GM12878 (cell line): Measurements from ENCODE around the gene IRX6. TPM values are rescaled to one million over a fixed set of nuclear protein-coding genes. Genes with fewer than 3 reads are reported as not detected.

Source experiments
- ATAC-seq: fragments of 200-7000 bp; cut with Tn5 transposase; 3 replicates; pipeline ENCODE4 v1.9.1; 2020; ENCODE audit warnings: mild to moderate bottlenecking, moderate library complexity
- BruUV-seq: library from RNA; stranded (reverse); fragments of 400-500 nt; replicated peaks from 2 replicates; lab custom pipeline; 2021; lab: Mats Ljungman, UMichigan
- CTCF ChIA-PET: fragments of 300-600 bp; sonication (Branson Sonifier 250); formaldehyde crosslinking; extraction: SDS; loops from one replicate; lab custom pipeline; 2021; ENCODE audit warnings: inconsistent platforms; lab: Yijun Ruan, JAX
- POLR2A ChIA-PET: fragments of 350-600 bp; formaldehyde crosslinking; extraction: SDS; loops from one replicate; lab custom pipeline; 2021; ENCODE audit warnings: inconsistent platforms; lab: Charles Lee
- RAD21 ChIA-PET: fragments of 300-600 bp; sonication (Branson Sonifier 250); formaldehyde crosslinking; loops from one replicate; lab custom pipeline; 2023; ENCODE audit warnings: antibody characterized with exemption; ENCODE audit not compliant: unreplicated experiment; lab: Charles Lee
- SMC1A ChIA-PET: fragments of 300-600 bp; sonication (Branson Sonifier 250); formaldehyde crosslinking; loops from one replicate; lab custom pipeline; 2023; ENCODE audit not compliant: unreplicated experiment, uncharacterized antibody; lab: Charles Lee
- DNase-seq: peaks from one replicate; pipeline ENCODE4 v3.0.0-alpha.2; 2011; ENCODE audit warnings: low read depth, low spot score
- FAIRE-seq: peaks from 3 replicates; lab custom pipeline; 2011; peaks lifted over from hg19 to GRCh38; lab: Jason Lieb, UNC
- H2AFZ ChIP-seq: 2 replicates; pipeline ENCODE4 v1.6.0; 2011; ENCODE audit warnings: low read depth, low read length, control low read depth; ENCODE audit not compliant: control insufficient read depth
- H3K27ac ChIP-seq: 2 replicates; pipeline ENCODE4 v1.5.1; 2011; ENCODE audit warnings: control low read depth; ENCODE audit not compliant: control insufficient read depth, insufficient read depth
- H3K27me3 ChIP-seq, 2 experiments: replicated peaks in 1 of 2; 2 replicates each; pipeline versions ENCODE4 v1.6.0 to v1.6.1; 2011; ENCODE audit warnings: low read length in 1 of 2; ENCODE audit not compliant: control insufficient read depth in 2 of 2, insufficient read depth in 2 of 2
- H3K36me3 ChIP-seq, 2 experiments: 2 replicates each; pipeline ENCODE4 v1.5.1; 2011; ENCODE audit warnings: low read length in 1 of 2; ENCODE audit not compliant: control insufficient read depth in 2 of 2, insufficient read depth in 2 of 2
- H3K4me1 ChIP-seq: 2 replicates; pipeline ENCODE4 v1.6.1; 2011; ENCODE audit warnings: mild to moderate bottlenecking, low read length, moderate library complexity, mixed read lengths; ENCODE audit not compliant: control insufficient read depth, insufficient read depth
- H3K4me2 ChIP-seq: 2 replicates; pipeline ENCODE4 v1.6.0; 2011; ENCODE audit warnings: control low read depth; ENCODE audit not compliant: control insufficient read depth, insufficient read depth
- H3K4me3 ChIP-seq: fragments of 200-600 bp; sonication (generic); 2 replicates; pipeline ENCODE4 v1.5.1; 2016
- H3K79me2 ChIP-seq: 2 replicates; pipeline ENCODE4 v1.6.0; 2011; ENCODE audit warnings: low read length; ENCODE audit not compliant: control insufficient read depth, insufficient read depth
- H3K9ac ChIP-seq: 2 replicates; pipeline ENCODE4 v1.8.0; 2011; ENCODE audit warnings: low read length, control low read depth, mixed read lengths; ENCODE audit not compliant: control insufficient read depth, insufficient read depth
- H3K9me3 ChIP-seq: replicated peaks from 3 replicates; pipeline ENCODE4 v1.5.1; 2011; ENCODE audit warnings: mild to moderate bottlenecking, low read length; ENCODE audit not compliant: control insufficient read depth, insufficient read depth
- H4K20me1 ChIP-seq: 2 replicates; pipeline ENCODE4 v1.6.0; 2011; ENCODE audit not compliant: control insufficient read depth, insufficient read depth
- E2F4 ChIP-seq: IDR thresholded peaks from 2 replicates; pipeline ENCODE4 v1.6.1; 2012; ENCODE audit warnings: low read depth, low read length, improper control_type of control experiment
- ETV6 ChIP-seq, 2 experiments: fragments of 450-650 bp in 1 of 2; IDR thresholded peaks in 1 of 2; conservative IDR thresholded peaks in 1 of 2; 2 replicates each; pipeline ENCODE4 v1.6.1; 2014; ENCODE audit warnings: antibody characterized with exemption in 1 of 2, borderline replicate concordance in 1 of 2, low read depth in 1 of 2, mild to moderate bottlenecking in 1 of 2, moderate library complexity in 1 of 2
- FOS ChIP-seq: IDR thresholded peaks from 3 replicates; pipeline ENCODE4 v1.6.1; 2011; ENCODE audit warnings: borderline replicate concordance; ENCODE audit not compliant: insufficient read length; ENCODE audit errors: extremely low read depth
- JUND ChIP-seq: IDR thresholded peaks from 2 replicates; pipeline ENCODE4 v1.6.1; 2012; ENCODE audit warnings: low read depth, mild to moderate bottlenecking, low read length, improper control_type of control experiment, moderate library complexity
- NFXL1 ChIP-seq: fragments of 450-650 bp; IDR thresholded peaks from 2 replicates; pipeline ENCODE4 v1.6.1; 2017; ENCODE audit warnings: antibody characterized with exemption, mild to moderate bottlenecking, borderline replicate concordance
- POLR2AphosphoS2 ChIP-seq: IDR thresholded peaks from 2 replicates; pipeline ENCODE4 v1.6.1; 2011; ENCODE audit warnings: low read depth, mild to moderate bottlenecking, low read length, improper control_type of control experiment, moderate library complexity
- RCOR1 ChIP-seq: conservative IDR thresholded peaks from 2 replicates; pipeline ENCODE4 v1.6.1; 2012; ENCODE audit warnings: low read depth, low read length, improper control_type of control experiment
- SKIL ChIP-seq: fragments of 450-650 bp; IDR thresholded peaks from 2 replicates; pipeline ENCODE4 v1.6.1; 2017; ENCODE audit warnings: mild to moderate bottlenecking, low read depth, inconsistent platforms; ENCODE audit not compliant: poor library complexity, severe bottlenecking
- SMAD5 ChIP-seq: IDR thresholded peaks from 2 replicates; pipeline ENCODE4 v1.6.1; 2016; ENCODE audit warnings: antibody characterized with exemption, low read depth
- SMC3 ChIP-seq: IDR thresholded peaks from 2 replicates; pipeline ENCODE4 v1.6.1; 2011; ENCODE audit warnings: low read length, improper control_type of control experiment, borderline replicate concordance
- SUPT20H ChIP-seq: IDR thresholded peaks from 2 replicates; pipeline ENCODE4 v1.6.1; 2011; ENCODE audit warnings: low read depth, mild to moderate bottlenecking, low read length, moderate library complexity, borderline replicate concordance; ENCODE audit not compliant: control insufficient read depth
- SUZ12 ChIP-seq: fragments of 200-600 bp; sonication (generic); IDR thresholded peaks from one replicate; pipeline ENCODE4 v1.6.1; 2018; ENCODE audit warnings: antibody characterized with exemption, mild to moderate bottlenecking; ENCODE audit not compliant: unreplicated experiment
- TCF12 ChIP-seq: IDR thresholded peaks from 2 replicates; pipeline ENCODE4 v1.6.1; 2011; ENCODE audit warnings: low read depth, mild to moderate bottlenecking, low read length
- WGBS: methylation state at CpG from one replicate; pipeline ENCODE4 v1.1.6; 2016; ENCODE audit warnings: low lambda C conversion rate; ENCODE audit not compliant: insufficient replicate concordance, insufficient coverage; ENCODE audit errors: missing lambda C conversion rate; 5-methylcytosine and 5-hydroxymethylcytosine counted together
- in situ Hi-C: fragments of 300-500 bp; cut with MboI; formaldehyde crosslinking; loops from 9 replicates; pipeline ENCODE4 v1.14.3; 2018; ENCODE audit warnings: mixed read lengths
- intact Hi-C: fragments of 100-400 bp; cut with micrococcal nuclease; formaldehyde crosslinking; loops from one replicate; pipeline ENCODE4 v1.14.2; 2022; ENCODE audit not compliant: unreplicated experiment
- polyA plus RNA-seq, 11 experiments: library from polyadenylated mRNA; depleted of rRNA in 4 of 11; unstranded in 6 of 11; stranded (reverse) in 5 of 11; fragments of >200 nt; fragmentation: Nextera tagmentation in 4 of 11; fragmentation: Illumina TruSeq in 1 of 11; extraction: Ambion mirVana in 4 of 11; extraction: Trizol in 1 of 11; gene quantifications; 1 replicate in 1 of 11; 2 replicates in 10 of 11; pipeline versions ENCODE4 v1.2.1 to v1.2.3, GENCODE V29; 2011 to 2016; ENCODE audit warnings: inconsistent platforms in 2 of 11, missing spikeins in 2 of 11, low read depth in 1 of 11
- total RNA-seq, 4 experiments: library from RNA; depleted of rRNA in 3 of 4; stranded (reverse); fragments of >200 nt in 3 of 4; fragmentation: Illumina TruSeq in 1 of 4; extraction: Trizol in 1 of 4; gene quantifications; 2 replicates each; pipeline versions ENCODE4 v1.2.1 to v1.2.3, GENCODE V29; 2013 to 2021
- TF ChIP-seq, protein P1 (sequence below): fragments of 450-650 bp; IDR thresholded peaks from 2 replicates; pipeline ENCODE4 v1.6.1; 2017; ENCODE audit warnings: borderline replicate concordance
- TF ChIP-seq, protein P2 (sequence below): fragments of 450-650 bp; IDR thresholded peaks from 2 replicates; pipeline ENCODE4 v1.6.1; 2017; ENCODE audit warnings: antibody characterized with exemption, mild to moderate bottlenecking, moderate library complexity

The IRX6 gene
- total and polyA plus RNA-seq, 10 of the 15 experiments (the other 5 are each of a cell fraction or from before 2014, with no cell fraction given) = not detected

DNA sequence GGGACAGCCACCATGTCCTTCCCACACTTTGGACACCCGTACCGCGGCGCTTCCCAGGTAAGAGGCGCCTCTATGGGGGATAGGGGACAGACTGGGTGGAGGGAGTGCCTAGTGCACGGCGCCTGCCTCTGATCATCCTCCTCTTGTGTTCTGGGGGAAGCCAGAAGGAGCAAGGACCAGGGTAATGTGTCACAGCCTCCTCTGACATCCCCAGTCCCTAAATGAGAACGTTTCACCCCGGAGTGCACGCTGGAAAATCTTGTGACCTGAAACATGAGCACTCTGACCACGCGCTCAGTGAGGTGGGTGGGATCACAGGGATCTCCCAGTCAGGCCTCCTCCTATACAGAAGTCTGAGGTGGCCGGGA, 1.1 kb downstream of the IRX6 start (continued):
- TF ChIP-seq E2F4 = no peak
- TF ChIP-seq RCOR1 = no peak
- TF ChIP-seq NFXL1 = no peak
- no peak for TF ChIP-seq SMC3

DNA sequence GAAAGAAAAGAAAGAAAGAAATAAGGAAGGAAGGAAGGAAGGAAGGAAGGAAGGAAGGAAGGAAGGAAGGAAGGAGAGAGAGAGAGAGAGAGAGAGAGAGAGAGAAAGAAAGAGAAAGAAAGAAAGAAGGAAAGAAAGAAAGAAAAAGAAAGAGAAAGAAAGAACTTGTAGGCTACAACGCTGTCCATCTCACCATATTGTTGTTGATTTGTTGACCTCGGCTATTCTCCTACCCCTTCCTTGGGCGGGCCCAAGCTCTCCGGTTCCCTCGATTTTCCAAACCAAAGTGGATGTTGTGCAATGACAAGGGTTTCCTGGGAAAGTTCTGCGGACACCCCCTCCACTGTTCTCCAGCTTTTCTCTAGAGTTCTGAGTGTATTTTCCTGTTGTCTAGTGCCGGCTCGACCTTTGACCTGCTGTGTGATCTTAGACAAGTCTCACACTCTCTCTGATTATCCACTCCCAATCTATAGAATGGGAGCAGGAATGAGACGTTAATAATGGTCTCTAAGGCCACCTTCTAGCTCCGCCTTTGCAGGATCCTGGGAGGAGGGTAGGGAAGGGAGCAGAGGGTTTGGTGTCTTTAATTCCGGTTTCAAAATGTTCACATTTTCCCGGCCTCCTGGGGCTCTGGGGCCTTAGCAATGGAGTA, 1.6 kb downstream of the IRX6 start:
- H3K27ac ChIP-seq = no peak overlapping the region
- no peaks in the 10 kb centered on the region for H3K9me3 ChIP-seq
- no TSS peak for BruUV-seq
- no peak overlapping the region for H3K4me2 ChIP-seq
- no peak for DNase-seq
- no peaks in the 10 kb centered on the region for H3K4me1 ChIP-seq
- in situ Hi-C loops (no loop called here), intact Hi-C loops (no loop called here)
- ChIA-PET SMC1A (no interaction called here), RAD21 (no interaction called here), CTCF (no interaction called here), POLR2A (no interaction called here)
- no peaks in the 10 kb centered on the region for H4K20me1 ChIP-seq
- H3K4me3 ChIP-seq = no peak overlapping the region
- peaks cover 0 to 2% of the 10 kb centered on the region in 2 experiments; a peak in 1 of 4 replicates for H3K27me3 ChIP-seq
- H3K79me2 ChIP-seq = no peaks in the 10 kb centered on the region
- FAIRE-seq = no peak
- H3K9ac ChIP-seq = no peak overlapping the region
- no peak for ATAC-seq
- H2AFZ ChIP-seq = no peak overlapping the region
- no peaks in the 10 kb centered on the region for H3K36me3 ChIP-seq
- 8% methylated on average over 12 of the region's 12 CpGs for WGBS
- no peak for TF ChIP-seq JUND
- TF ChIP-seq SUZ12 = no peak
- no peak for TF ChIP-seq ETV6 (conservative IDR thresholded peaks at IDR 0.05 in 1 of 2, IDR thresholded peaks at IDR 0.05 in 1 of 2; ENCODE audit: borderline replicate concordance in 1 of 2, low read depth in 1 of 2)
- TF ChIP-seq, protein P1, sequence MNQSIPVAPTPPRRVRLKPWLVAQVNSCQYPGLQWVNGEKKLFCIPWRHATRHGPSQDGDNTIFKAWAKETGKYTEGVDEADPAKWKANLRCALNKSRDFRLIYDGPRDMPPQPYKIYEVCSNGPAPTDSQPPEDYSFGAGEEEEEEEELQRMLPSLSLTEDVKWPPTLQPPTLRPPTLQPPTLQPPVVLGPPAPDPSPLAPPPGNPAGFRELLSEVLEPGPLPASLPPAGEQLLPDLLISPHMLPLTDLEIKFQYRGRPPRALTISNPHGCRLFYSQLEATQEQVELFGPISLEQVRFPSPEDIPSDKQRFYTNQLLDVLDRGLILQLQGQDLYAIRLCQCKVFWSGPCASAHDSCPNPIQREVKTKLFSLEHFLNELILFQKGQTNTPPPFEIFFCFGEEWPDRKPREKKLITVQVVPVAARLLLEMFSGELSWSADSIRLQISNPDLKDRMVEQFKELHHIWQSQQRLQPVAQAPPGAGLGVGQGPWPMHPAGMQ = no peak
- TF ChIP-seq SKIL = no peak
- no peak for TF ChIP-seq TCF12
- no peak for TF ChIP-seq SMAD5
- TF ChIP-seq FOS = no peak
- no peak for TF ChIP-seq POLR2AphosphoS2
- TF ChIP-seq, protein P2, sequence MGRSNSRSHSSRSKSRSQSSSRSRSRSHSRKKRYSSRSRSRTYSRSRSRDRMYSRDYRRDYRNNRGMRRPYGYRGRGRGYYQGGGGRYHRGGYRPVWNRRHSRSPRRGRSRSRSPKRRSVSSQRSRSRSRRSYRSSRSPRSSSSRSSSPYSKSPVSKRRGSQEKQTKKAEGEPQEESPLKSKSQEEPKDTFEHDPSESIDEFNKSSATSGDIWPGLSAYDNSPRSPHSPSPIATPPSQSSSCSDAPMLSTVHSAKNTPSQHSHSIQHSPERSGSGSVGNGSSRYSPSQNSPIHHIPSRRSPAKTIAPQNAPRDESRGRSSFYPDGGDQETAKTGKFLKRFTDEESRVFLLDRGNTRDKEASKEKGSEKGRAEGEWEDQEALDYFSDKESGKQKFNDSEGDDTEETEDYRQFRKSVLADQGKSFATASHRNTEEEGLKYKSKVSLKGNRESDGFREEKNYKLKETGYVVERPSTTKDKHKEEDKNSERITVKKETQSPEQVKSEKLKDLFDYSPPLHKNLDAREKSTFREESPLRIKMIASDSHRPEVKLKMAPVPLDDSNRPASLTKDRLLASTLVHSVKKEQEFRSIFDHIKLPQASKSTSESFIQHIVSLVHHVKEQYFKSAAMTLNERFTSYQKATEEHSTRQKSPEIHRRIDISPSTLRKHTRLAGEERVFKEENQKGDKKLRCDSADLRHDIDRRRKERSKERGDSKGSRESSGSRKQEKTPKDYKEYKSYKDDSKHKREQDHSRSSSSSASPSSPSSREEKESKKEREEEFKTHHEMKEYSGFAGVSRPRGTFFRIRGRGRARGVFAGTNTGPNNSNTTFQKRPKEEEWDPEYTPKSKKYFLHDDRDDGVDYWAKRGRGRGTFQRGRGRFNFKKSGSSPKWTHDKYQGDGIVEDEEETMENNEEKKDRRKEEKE = no peak
- TF ChIP-seq SUPT20H = no peak
